H54 (cell line): Measurements from ENCODE around the gene JUP.

ENCODE experiments used
- DNase-seq: peaks from one replicate; pipeline ENCODE4 v3.0.0; 2011; ENCODE audit warnings: low spot score, mixed read lengths; ENCODE audit not compliant: insufficient read length
- FAIRE-seq: peaks from 3 replicates; lab custom pipeline; 2011; peaks lifted over from hg19 to GRCh38; lab: Jason Lieb, UNC
- POLR2A ChIP-seq: IDR thresholded peaks from 2 replicates; pipeline ENCODE4 v1.6.1; 2011; ENCODE audit warnings: low read depth, mild to moderate bottlenecking, low read length

JUP gene

DNA sequence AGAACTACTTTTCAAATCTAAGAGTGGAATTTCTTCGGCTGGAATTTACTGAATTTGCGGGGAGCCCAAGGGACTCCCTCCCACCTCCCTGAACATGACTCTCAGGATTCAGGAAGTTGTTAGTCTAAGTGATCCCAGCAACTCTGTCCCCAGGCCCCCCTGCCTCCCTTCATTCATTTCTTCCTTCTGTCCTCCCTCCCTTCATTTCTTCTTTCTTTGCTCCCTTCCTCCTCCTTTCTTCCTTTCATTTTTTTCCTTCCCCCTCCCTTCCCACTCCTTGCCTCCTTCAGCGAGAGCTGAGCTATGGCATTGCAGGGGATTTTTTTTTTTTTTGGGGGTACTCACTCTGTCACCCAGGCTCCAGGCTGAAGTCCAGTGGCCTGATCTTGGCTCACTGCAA is 10.9 kb upstream of the JUP start:
- no peak for DNase-seq
- no peak for FAIRE-seq
- no peak for TF ChIP-seq POLR2A

DNA sequence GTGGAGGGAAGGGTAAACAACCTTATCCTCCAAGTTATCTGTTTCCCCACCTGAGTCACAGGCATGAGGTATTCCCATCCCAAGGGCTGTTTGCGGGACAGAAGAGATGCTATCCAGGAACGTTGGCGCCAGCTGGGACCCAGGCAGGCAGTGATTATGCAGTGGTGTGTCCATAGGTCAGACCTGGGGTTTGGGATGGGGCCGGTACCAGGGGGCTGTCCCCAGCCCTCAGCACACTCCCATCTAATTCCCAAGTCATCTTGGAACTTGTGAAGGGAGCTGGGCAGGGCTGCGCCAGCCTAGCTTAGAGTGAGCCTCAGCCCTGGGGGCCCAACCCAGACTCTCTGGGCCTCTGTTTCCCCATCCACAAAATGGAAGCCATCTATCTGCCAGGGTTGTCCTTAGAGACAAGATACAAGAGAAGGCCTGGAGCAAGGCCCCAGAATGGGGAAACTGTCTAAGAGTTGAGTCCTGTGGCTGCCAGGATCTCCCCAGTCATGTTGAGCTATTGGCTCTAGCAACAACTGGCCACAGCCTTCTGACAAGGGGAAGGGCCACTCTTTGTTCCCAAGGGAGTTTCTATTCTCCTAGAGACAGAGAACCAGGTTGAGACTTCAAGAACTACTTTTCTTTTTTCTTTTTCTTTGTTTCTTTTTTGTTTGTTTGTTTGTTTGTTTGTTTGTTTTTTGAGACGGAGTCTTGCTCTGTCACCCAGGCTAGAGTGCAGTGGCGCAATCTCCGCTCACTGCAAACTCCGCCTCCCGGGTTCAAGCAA is 9.8 kb upstream of the JUP start:
- no peak for DNase-seq
- FAIRE-seq, result no peak
- no peak for TF ChIP-seq POLR2A

DNA sequence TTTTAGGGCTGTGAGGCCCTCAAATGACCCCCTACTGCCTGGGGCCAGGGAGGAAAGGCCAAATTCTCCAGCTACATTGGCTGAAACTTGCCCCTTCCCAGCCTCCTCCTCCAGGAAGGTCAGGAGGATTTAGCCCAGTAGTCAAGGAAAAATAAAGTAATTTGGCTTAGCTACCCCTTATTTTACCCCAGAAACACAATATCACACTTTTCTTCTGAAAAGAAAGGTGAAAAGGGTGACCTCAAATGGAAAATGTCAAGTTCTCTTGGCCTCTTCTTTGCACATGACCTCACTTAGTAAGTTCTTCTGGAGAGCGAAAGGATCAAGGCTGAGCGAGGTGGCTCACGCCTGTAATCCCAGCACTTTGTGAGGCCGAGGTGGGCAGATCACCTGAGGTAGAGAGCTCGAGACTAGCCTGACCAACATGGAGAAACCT is 8.0 kb upstream of the JUP start:
- DNase-seq (no peak), FAIRE-seq (no peak)
- no peak for TF ChIP-seq POLR2A

DNA sequence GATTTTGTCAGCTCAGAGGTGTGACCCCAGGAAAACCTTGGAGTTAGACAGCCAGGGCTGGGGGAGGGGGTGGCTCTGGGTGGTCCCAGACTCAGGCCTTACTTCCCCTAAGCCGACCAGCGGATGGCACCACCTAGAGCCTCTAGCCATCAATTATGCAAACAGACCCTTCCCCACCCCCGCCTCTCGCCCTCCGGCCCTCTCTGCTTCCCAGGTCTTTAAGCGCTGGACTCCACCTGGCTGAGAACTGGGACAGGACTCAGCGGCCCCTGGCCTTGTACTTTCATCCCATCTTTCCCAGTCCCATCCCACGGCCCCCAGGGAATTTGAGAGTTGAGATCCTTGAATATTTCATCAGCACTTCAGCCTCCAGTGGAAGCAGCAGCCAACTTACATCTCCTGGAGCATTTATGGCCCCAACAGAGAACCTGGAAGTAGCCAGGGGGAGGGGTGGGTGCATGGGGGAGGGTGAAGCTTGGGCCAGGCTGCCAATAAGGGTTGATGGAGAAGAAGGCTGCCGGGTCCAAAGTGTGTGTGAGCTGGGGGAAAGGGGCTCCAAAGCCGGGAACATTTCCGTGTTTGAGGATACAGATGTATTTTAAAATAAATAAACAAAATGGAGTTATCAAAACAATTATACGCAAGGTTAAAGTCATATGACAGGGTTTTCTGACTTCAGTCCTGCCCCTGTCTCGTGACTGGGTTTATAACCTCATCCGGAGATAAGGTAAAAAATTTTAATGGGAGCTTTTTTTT is 7.5 kb upstream of the JUP start:
- no peak for TF ChIP-seq POLR2A
- DNase-seq, result no peak
- FAIRE-seq, result no peak

DNA sequence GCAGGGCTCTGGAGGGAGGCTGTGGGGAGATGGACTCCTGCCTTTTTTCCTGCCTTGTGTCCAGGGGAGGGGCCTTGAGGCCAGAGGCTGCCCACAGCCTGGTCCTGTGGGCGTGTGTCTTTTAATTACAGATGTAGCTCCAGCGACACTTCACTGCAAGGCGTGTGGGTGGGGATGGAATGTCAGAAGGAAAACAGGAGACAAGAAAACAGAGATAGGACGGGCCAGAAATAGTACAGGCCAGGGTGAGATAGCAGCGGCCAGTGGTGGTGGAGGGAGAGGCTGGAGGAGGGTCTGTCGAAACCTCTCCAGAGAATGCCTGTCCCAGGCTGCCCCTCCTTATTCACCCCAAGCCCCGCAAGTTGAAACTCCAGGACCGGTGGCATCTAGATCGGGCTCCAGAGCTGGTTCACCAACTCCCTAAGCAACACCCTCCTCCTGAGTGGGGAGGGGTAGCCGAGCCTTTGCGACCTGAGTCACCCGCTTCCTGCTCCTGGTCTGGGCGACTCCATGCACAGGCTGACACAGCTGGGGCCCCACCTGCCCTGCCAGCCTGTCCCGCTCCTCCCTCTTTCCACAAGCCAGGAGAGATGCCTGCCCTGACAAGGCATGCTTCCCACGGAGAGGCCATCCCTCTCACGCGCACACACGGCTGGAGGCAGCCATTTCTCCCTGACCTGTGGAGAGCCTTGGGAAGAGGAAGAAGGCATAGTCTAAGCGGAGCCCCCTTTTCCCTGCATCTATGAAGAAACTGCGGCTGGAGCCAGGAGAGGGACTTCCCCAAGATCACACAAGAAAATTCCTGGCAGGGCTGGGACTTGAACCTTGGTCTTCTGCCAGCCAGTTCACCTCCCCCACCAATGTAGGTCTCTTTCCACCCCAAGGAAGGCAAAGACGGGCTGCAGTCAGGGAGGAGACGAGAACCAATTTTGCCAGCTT is 6.6 kb upstream of the JUP start:
- DNase-seq (peak; percentile 78), FAIRE-seq (no peak)
- TF ChIP-seq POLR2A, result peak; percentile 50; the same call in 1 of the 2 replicates

DNA sequence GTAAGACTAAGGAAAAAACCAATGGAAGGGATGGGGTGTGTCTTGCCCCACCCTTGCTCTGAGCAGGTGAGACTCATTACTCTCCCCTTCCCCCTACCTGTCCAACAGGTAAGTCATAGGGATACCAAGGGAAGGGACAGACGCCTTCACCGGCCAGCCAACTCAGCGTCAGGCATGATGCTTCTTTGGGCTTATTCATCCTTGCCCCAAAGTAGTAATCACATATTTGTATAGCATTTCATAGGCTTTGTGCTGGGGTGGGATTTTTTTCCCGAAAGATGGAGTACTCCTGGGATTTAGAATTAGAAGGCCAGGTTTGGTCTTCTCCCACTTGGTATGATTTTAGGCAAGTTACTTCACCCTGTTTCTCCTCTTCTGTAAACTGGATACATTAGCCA is 509 bp upstream of the JUP start:
- no peak for TF ChIP-seq POLR2A

DNA sequence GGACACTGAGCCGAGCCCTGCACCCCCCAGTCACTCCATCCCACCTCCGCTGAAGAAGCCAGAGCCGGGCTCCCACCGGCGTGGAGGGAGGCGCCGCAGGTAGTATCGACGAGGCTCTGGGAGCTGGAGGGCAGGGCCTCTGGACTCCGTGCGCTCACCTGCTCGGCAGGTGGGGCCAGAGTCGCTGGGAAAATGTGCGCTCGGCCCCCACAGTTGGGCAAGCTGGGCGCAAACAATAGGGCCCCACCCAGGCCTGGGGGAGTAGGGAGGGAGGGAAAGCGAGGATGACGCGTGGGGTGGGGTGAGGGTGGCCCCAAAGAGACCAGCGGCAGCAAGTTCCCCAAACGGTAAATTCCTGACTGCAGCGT is 668 bp downstream of the JUP start:
- FAIRE-seq (no peak), DNase-seq (no peak)
- TF ChIP-seq POLR2A, result no peak

More for the DNA sequence above, 509 bp upstream of the JUP start:
- no peak for DNase-seq
- FAIRE-seq, result no peak

DNA sequence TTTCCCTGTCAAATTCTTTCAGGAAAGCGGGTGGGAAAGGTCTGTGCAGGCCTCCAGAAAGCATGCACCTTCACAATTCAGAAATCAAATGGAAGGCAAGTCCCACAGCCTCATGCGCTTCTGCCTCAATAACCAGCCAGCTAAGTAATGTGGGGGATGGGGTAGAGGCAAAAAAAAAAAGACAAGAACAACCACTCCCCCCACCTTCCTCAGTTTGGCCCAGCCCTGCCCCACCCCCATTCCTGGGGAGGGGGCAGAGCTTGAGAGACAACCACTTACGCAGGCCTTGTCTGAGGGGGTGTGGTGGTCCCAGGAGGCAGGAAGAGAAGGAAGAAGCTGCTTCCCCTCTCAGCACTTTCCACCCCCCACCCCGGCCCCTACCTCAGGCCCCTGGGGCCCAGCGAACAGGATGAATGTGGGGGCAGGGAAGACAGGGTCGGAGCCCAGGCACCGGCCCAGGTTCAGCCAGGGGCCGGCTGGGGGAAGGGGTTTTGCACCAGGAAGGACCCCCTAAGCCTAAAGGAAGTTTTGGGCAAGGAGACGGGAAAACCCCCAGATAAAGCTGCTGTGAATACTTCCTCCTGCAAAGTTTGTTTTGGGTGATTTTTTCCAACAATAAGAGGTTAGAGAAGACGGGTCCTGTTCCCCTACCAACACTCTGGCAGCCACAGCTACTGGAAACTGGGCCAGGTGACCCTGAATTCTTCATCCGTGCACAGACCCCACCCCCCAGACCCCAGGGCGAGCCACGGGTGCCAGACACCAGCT is 1.2 kb downstream of the JUP start:
- FAIRE-seq, result no peak
- TF ChIP-seq POLR2A, result no peak
- no peak for DNase-seq

DNA sequence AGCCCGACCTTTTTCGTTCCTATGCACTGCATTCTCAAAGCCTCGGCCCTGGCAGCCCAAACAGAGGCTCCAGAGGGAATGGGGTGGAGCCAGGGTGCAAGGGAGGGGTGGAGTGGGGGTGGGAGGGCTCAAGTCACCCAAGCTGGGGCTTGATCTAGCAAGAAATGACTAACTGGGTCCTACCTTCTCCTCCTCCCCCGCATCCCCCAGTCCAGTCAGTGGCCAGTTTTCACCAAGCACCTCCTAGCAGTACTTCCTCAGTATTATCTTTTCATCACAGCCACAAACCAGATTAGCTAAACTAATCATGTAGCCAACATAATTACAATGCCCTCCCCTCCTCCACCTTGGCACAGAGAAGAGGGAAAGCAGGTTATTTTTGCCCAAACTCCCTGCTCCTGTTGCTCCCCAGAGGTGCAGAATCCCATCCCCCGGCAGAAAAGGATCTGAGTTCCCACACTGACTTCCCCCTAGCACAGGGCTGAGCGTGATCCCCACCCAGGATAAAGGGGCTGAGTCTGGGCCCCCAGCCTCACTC is 2.2 kb downstream of the JUP start:
- TF ChIP-seq POLR2A, result no peak
- DNase-seq (peak; percentile 96), FAIRE-seq (no peak)

DNA sequence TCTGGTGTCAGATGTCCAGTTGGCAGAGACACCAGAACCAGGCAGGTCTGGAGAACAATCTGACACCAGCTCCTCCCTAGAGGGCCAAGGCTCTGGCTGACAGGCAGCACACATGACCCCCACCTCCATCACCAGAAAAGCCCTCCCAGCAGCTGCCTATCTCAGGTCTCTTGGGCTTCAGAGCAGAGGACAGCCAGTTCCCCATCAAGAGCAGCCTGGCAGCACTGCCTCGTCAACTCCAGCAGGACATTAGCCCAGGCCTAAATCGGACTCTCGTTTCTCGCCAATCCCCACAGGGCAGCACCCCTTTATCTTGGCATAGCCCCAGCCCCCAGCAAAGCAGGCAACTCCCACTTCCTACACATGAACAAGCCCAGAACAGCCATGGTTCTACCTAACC is 4.4 kb downstream of the JUP start:
- FAIRE-seq (no peak), DNase-seq (no peak)
- TF ChIP-seq POLR2A, result no peak

DNA sequence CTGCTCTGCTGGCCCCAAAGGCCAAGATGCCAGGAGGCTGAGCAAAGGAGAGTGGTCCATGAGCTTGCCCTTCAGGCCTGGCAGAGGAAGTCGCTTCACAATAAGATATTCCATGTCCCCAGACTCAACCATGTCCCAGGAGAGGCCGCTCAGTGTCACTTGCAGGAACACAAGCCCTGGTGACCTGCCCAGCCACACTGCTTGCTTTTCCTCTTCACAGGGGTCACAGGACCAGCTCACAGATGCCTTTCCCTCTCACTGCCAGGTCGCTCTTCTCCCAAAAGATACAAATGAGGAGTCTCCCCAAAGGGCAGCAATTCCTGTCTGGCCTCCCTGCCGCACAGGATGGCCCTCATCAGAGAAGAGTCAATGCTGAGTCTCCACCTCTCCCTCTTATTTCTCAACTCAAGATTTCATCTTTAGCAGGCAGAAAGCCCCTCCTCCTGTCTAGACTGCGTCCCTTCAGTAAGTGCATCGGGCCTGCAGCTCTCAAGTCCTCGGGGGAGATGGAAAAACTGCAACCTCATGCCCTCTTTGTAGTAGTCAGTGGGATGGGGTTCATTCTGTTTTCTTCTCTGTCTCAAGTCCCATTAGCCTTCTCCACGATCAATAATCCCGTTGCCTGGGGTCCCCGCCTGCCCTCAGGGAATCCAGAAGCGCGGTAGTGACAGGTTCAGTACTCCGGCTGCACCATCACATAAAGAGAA is 5.0 kb downstream of the JUP start:
- TF ChIP-seq POLR2A, result no peak
- no peak for DNase-seq
- FAIRE-seq, result no peak

DNA sequence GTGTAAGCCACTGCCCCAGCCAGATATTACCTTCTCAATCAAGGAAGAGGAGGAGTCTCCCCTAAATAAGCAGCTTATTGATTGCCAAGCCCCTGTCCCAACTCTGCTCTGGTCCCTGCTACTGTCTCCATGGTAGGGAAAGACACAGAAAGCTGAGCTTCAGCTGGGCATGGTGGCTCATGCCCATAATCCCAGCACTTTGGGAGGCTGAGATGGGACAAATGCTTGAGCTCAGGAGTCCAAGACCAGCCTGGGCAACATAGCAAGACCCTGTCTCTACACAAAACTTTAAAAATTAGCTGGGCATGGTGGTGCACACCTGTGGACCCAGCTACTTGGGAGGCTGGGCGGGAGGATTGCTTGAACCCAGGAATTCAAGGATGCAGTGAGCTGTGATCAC is 6.6 kb downstream of the JUP start:
- no peak for FAIRE-seq
- no peak for DNase-seq
- TF ChIP-seq POLR2A, result no peak
